Right lobe of liver (tissue), 6 donors: Measurements from ENCODE around the gene CTIF. TPM values are rescaled to one million over a fixed set of nuclear protein-coding genes. Genes with fewer than 3 reads are reported as not detected.

Experiments used
- ATAC-seq, 4 donors: fragments of 200-7000 bp; cut with Tn5 transposase; one replicate each; pipeline ENCODE4 v1.9.1; 2020; ENCODE audit warnings: mild to moderate bottlenecking in 4 of 4, moderate library complexity in 4 of 4
- DNase-seq, 3 donors: peaks; one replicate each; pipeline ENCODE4 v3.0.0-alpha.2; 2020
- H3K27ac ChIP-seq, 3 donors: fragments of 200-600 bp; one replicate each; pipeline ENCODE4 v1.8.0; 2022
- H3K27me3 ChIP-seq, 2 donors: fragments of 200-600 bp; one replicate each; pipeline ENCODE4 v1.8.0; 2022
- H3K36me3 ChIP-seq, 4 donors: fragments of 200-600 bp; sonication (generic) in 1 of 4; one replicate each; pipeline versions ENCODE4 v1.5.1 to v1.8.0; 2017 to 2022; ENCODE audit warnings: control low read depth in 1 of 4
- H3K4me1 ChIP-seq, 4 donors: fragments of 200-600 bp; sonication (generic) in 1 of 4; one replicate each; pipeline versions ENCODE4 v1.5.1 to v1.8.0; 2017 to 2022; ENCODE audit warnings: control low read depth in 1 of 4
- H3K4me3 ChIP-seq, 3 donors: fragments of 200-600 bp; one replicate each; pipeline ENCODE4 v1.8.0; 2022
- H3K9me3 ChIP-seq, 4 donors: fragments of 200-600 bp; sonication (generic) in 1 of 4; one replicate each; pipeline versions ENCODE4 v1.5.1 to v1.8.0; 2017 to 2022; ENCODE audit warnings: control low read depth in 1 of 4
- POLR2A ChIP-seq: fragments of 450-650 bp; IDR thresholded peaks from one replicate; pipeline ENCODE4 v1.6.1; 2017; ENCODE audit warnings: antibody characterized with exemption, mild to moderate bottlenecking
- WGBS: methylation state at CpG from one replicate; pipeline ENCODE4 v1.1.6; 2018; ENCODE audit warnings: low coverage, low lambda C conversion rate; ENCODE audit not compliant: insufficient coverage; ENCODE audit errors: missing lambda C conversion rate; 5-methylcytosine and 5-hydroxymethylcytosine counted together
- intact Hi-C, 2 donors: fragments of 100-400 bp; cut with DNase I; formaldehyde crosslinking; loops; one replicate each; pipeline versions ENCODE4 v1.11.2 to v1.14.1; 2022
- total RNA-seq, 6 experiments: library from RNA; depleted of rRNA in 2 of 6; stranded (reverse); fragments of >200 nt in 2 of 6; fragmentation: NEBNext Ultra II Directional in 3 of 6; extraction: Animal tissue kit (Norgen Biotek cat#: 25700) in 3 of 6; gene quantifications; one replicate each; pipeline versions ENCODE4 v1.1.0 to v1.2.4, GENCODE V29; 2016 to 2023
- TF ChIP-seq, protein P1 (sequence below), 4 donors: fragments of 200-600 bp in 3 of 4; fragments of 450-650 bp in 1 of 4; IDR thresholded peaks; one replicate each; pipeline versions ENCODE4 v1.5.1 to v1.8.0; 2016 to 2022; ENCODE audit warnings: antibody characterized with exemption in 4 of 4, mild to moderate bottlenecking in 2 of 4
- donor health status: DM: no; HTN: yes; CAD: no.
- donor health status: DM: no; HTN: no; CAD: no.
- donor health status: DM: no; HTN: no; CAD: no.
- donor health status: DM: no; HTN: yes; CAD: no.
- donor health status: DM: no; HTN: yes; CAD: no.

Gene CTIF
- total RNA-seq, 6 experiments from 2014 or later = 29.0 to 60.6 (median 43.1) TPM

DNA sequence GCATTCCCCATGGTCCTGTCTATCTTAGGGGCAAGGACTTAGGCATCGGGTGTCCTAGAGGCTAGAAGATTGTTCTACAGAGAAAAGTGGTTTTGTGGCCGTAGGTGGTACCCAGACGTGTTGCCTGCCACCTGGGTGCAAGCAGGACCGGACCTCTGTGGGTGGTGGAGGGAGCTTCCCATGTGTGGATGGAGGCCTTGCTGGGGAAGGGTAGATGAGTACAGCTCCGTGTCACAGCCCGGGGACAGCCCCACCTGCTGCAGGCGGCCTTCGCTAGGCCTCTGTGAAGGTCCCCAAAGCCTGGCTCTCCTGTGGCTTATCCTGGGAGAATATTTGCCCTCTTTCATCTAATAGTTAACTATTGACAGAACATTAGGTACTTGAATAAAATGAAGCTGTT, 25.3 kb downstream of the CTIF start:
- WGBS = 19% methylated on average over 3 of the region's 8 CpGs
- peak overlapping the region in 1 of 3 donors; percentile 42 for H3K27ac ChIP-seq
- no peak for TF ChIP-seq POLR2A
- TF ChIP-seq, protein P1, sequence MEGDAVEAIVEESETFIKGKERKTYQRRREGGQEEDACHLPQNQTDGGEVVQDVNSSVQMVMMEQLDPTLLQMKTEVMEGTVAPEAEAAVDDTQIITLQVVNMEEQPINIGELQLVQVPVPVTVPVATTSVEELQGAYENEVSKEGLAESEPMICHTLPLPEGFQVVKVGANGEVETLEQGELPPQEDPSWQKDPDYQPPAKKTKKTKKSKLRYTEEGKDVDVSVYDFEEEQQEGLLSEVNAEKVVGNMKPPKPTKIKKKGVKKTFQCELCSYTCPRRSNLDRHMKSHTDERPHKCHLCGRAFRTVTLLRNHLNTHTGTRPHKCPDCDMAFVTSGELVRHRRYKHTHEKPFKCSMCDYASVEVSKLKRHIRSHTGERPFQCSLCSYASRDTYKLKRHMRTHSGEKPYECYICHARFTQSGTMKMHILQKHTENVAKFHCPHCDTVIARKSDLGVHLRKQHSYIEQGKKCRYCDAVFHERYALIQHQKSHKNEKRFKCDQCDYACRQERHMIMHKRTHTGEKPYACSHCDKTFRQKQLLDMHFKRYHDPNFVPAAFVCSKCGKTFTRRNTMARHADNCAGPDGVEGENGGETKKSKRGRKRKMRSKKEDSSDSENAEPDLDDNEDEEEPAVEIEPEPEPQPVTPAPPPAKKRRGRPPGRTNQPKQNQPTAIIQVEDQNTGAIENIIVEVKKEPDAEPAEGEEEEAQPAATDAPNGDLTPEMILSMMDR (IDR thresholded peaks at IDR 0.05) = no peak
- ATAC-seq (peak; percentile 33 to 70 (median 53)), DNase-seq (no peak)
- no peak overlapping the region for H3K4me3 ChIP-seq
- peaks cover 0 to 44% (median 12%) of the 10 kb centered on the region in 4 donors for H3K4me1 ChIP-seq
- no peaks in the 10 kb centered on the region for H3K9me3 ChIP-seq
- H3K27me3 ChIP-seq = no peaks in the 10 kb centered on the region
- intact Hi-C loops = no loop called here
- H3K36me3 ChIP-seq = no peaks in the 10 kb centered on the region

DNA sequence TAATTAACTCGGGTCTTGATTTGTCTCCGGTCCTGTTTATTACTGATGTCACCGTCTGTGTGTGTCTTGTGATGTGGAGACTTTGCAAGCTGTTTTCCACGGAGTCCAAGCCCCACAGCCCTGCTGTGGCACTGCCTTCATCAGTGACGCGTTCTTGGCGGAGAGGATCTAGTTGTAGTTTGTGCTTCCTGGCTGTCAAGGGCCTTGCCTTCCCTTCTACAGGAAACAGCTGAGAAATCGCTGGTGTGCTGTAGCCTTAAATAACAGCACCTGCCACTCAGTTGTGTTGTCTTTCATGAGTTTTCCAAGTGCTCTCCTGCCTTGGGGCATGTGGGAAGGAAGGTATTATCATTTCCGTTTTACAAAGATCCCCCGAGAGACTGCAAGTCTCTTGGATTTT, 26.3 kb downstream of the CTIF start:
- 69% methylated on average over 9 of the region's 10 CpGs for WGBS
- peaks cover 0 to 53% (median 17%) of the 10 kb centered on the region in 4 donors for H3K4me1 ChIP-seq
- no peaks in the 10 kb centered on the region for H3K9me3 ChIP-seq
- DNase-seq = no peak
- H3K27ac ChIP-seq = no peak overlapping the region
- H3K36me3 ChIP-seq = no peaks in the 10 kb centered on the region
- intact Hi-C loops = no loop called here
- no peak for ATAC-seq
- no peak overlapping the region for H3K4me3 ChIP-seq
- H3K27me3 ChIP-seq = no peaks in the 10 kb centered on the region
- TF ChIP-seq POLR2A = no peak
- TF ChIP-seq, protein P1 (IDR thresholded peaks at IDR 0.05) = no peak

DNA sequence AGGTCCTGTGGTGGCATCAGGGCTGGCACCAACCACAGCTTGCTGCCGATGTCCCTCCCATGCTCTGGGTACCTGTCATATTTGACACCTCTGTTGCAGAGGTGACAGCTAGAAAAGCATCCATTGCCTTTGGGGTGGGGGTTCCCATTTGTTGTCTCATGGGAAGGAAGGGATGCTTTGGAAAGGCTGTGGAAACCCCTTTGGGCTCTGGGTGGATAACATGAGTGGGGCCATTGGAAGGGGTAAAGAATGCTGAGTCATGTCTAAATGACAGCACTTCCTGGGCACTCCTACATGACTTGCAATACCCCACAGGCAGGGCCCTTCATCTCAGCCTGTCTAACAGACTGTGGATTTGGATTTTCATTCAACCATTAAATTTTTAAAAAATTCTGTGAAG, 27.8 kb downstream of the CTIF start:
- DNase-seq (no peak), ATAC-seq (peak in 1 of 4 donors; percentile 15)
- 100% methylated on average over 1 of the region's 1 CpG for WGBS
- no peaks in the 10 kb centered on the region for H3K9me3 ChIP-seq
- intact Hi-C loops = no loop called here
- no peaks in the 10 kb centered on the region for H3K27me3 ChIP-seq
- TF ChIP-seq, protein P1 (IDR thresholded peaks at IDR 0.05) = no peak
- no peak for TF ChIP-seq POLR2A
- peaks cover 0 to 56% (median 19%) of the 10 kb centered on the region in 4 donors for H3K4me1 ChIP-seq
- H3K36me3 ChIP-seq = no peaks in the 10 kb centered on the region
- H3K4me3 ChIP-seq = no peak overlapping the region
- H3K27ac ChIP-seq = peak overlapping the region in 2 of 3 donors; percentile 75 to 80

DNA sequence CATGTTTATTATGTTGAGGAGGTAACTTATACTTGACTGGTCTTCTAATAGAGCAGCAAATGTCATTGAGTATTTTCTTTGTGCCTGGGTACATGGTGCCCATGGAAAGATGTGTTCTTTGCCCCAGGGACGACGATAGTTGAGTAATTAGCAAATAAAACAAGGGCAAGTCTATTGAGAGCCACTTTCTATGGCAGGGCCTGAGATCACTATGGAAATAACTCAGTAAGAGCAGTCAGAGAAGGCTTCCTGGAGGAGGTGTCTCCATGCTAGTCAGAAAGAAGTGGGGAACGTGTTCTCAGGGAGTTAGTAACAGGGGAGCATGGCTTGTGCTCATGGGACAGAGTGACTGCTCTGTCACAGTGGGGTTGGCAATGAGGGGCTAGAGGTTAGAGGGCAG, 28.6 kb downstream of the CTIF start:
- Histone ChIP-seq H3K27me3 (no peaks in the 10 kb centered on the region), H3K4me1 (peaks cover 0 to 56% (median 19%) of the 10 kb centered on the region in 4 donors), H3K27ac (peak overlapping the region in 2 of 3 donors; percentile 75 to 80), H3K4me3 (no peak overlapping the region), H3K9me3 (no peaks in the 10 kb centered on the region), H3K36me3 (no peaks in the 10 kb centered on the region)
- TF ChIP-seq, protein P1 (IDR thresholded peaks at IDR 0.05) = no peak
- TF ChIP-seq POLR2A = no peak
- ATAC-seq = peak; percentile 67 to 83 (median 72)
- intact Hi-C loops = no loop called here
- WGBS = 18% methylated on average over 3 of the region's 3 CpGs
- peak in 2 of 3 donors; percentile 30 to 68 for DNase-seq
